H1 (cell line): ENCODE data around the gene NBEA. TPM values are rescaled to one million over a fixed set of nuclear protein-coding genes. Genes with fewer than 3 reads are reported as not detected.

ENCODE experiments used
- CTCF ChIA-PET: fragments of 300-600 bp; sonication (Branson Sonifier 250); formaldehyde crosslinking; loops from one replicate; lab custom pipeline; 2021; ENCODE audit not compliant: partially characterized antibody; lab: Charles Lee
- POLR2A ChIA-PET: fragments of 300-600 bp; sonication (Branson Sonifier 250); formaldehyde crosslinking; loops from one replicate; lab custom pipeline; 2021; ENCODE audit warnings: inconsistent platforms; ENCODE audit not compliant: partially characterized antibody; lab: Charles Lee
- DNase-seq, 2 experiments: peaks; one replicate each; pipeline versions ENCODE4 v3.0.0 to v3.0.0-alpha.2; 2010 to 2022; ENCODE audit warnings: low spot score in 2 of 2, low read depth in 1 of 2, mixed read lengths in 1 of 2
- FAIRE-seq: peaks from 2 replicates; lab custom pipeline; 2011; peaks lifted over from hg19 to GRCh38; lab: Jason Lieb, UNC
- H2AFZ ChIP-seq: 2 replicates; pipeline ENCODE4 v1.8.1; 2012; ENCODE audit warnings: low read length, inconsistent platforms
- H2AK5ac ChIP-seq: 2 replicates; pipeline ENCODE4 v1.6.1; 2013; ENCODE audit warnings: low read depth, low read length
- H2BK120ac ChIP-seq: replicated peaks from 2 replicates; pipeline ENCODE3; 2013; ENCODE audit warnings: low read depth, low read length, inconsistent platforms
- H2BK12ac ChIP-seq: 2 replicates; pipeline ENCODE4 v1.6.1; 2013; ENCODE audit warnings: low read depth, low read length
- H2BK15ac ChIP-seq: 2 replicates; pipeline ENCODE4 v1.6.1; 2013; ENCODE audit warnings: low read length
- H2BK20ac ChIP-seq: 2 replicates; pipeline ENCODE4 v1.6.1; 2013; ENCODE audit warnings: low read length
- H2BK5ac ChIP-seq: 2 replicates; pipeline ENCODE4 v1.6.1; 2013; ENCODE audit warnings: low read depth, low read length
- H3K14ac ChIP-seq: 2 replicates; pipeline ENCODE4 v1.6.1; 2013; ENCODE audit warnings: inconsistent platforms; ENCODE audit not compliant: insufficient read length
- H3K18ac ChIP-seq: 2 replicates; pipeline ENCODE4 v1.6.1; 2013; ENCODE audit warnings: low read length; ENCODE audit errors: extremely low read depth
- H3K23ac ChIP-seq: 2 replicates; pipeline ENCODE4 v1.6.1; 2013; ENCODE audit warnings: inconsistent platforms; ENCODE audit not compliant: insufficient read length
- H3K23me2 ChIP-seq: 2 replicates; pipeline ENCODE4 v1.6.1; 2013; ENCODE audit warnings: low read depth, low read length
- H3K27ac ChIP-seq: 2 replicates; pipeline ENCODE4 v1.6.1; 2011; ENCODE audit warnings: low read depth, low read length, inconsistent platforms
- H3K27me3 ChIP-seq, 4 experiments: replicated peaks in 1 of 4; 1 replicate in 1 of 4; 2 replicates in 3 of 4; pipeline versions ENCODE4 v1.6.1 to v1.8.1; 2011 to 2013; ENCODE audit warnings: low read length in 3 of 4, mild to moderate bottlenecking in 3 of 4, inconsistent platforms in 2 of 4, mixed read lengths in 2 of 4, moderate library complexity in 1 of 4; ENCODE audit not compliant: control insufficient read depth in 3 of 4, insufficient read depth in 3 of 4; ENCODE audit errors: extremely low read depth in 1 of 4
- H3K36me3 ChIP-seq, 4 experiments: 2 replicates each; pipeline versions ENCODE4 v1.6.1 to v1.8.1; 2011 to 2013; ENCODE audit warnings: mild to moderate bottlenecking in 4 of 4, low read length in 3 of 4, moderate library complexity in 2 of 4, control low read depth in 1 of 4, inconsistent platforms in 1 of 4; ENCODE audit not compliant: insufficient read depth in 4 of 4, control insufficient read depth in 2 of 4
- H3K4ac ChIP-seq: replicated peaks from 2 replicates; pipeline ENCODE3; 2013; ENCODE audit warnings: low read length, low read depth, mixed read lengths, inconsistent platforms; ENCODE audit not compliant: insufficient read length
- H3K4me1 ChIP-seq, 4 experiments: replicated peaks in 1 of 4; 1 replicate in 1 of 4; 2 replicates in 3 of 4; pipeline versions ENCODE4 v1.6.1 to v1.8.1; 2011 to 2013; ENCODE audit warnings: low read length in 3 of 4, inconsistent platforms in 2 of 4, mixed read lengths in 1 of 4; ENCODE audit not compliant: insufficient read depth in 4 of 4, control insufficient read depth in 3 of 4
- H3K4me2 ChIP-seq, 2 experiments: 2 replicates each; pipeline versions ENCODE4 v1.6.1 to v1.8.1; 2011 to 2013; ENCODE audit warnings: low read depth in 2 of 2, low read length in 2 of 2, control low read depth in 1 of 2, inconsistent platforms in 1 of 2, mild to moderate bottlenecking in 1 of 2; ENCODE audit not compliant: insufficient read depth in 1 of 2
- H3K4me3 ChIP-seq, 4 experiments: fragments of 200-600, 300-600 bp in 1 of 4; sonication (generic), shearing (Covaris generic), sonication (Bioruptor Twin) in 1 of 4; 2 replicates each; pipeline versions ENCODE4 v1.5.1 to v1.8.1; 2011 to 2016; ENCODE audit warnings: low read length in 4 of 4, low read depth in 3 of 4, control low read depth in 2 of 4, inconsistent platforms in 2 of 4, mild to moderate bottlenecking in 2 of 4, mixed read lengths in 1 of 4, moderate library complexity in 1 of 4; ENCODE audit not compliant: insufficient read depth in 2 of 4; ENCODE audit errors: extremely low read depth in 1 of 4
- H3K56ac ChIP-seq: replicated peaks from 2 replicates; pipeline ENCODE3; 2013; ENCODE audit warnings: low read depth, mild to moderate bottlenecking, mixed read lengths, low read length, inconsistent platforms; ENCODE audit not compliant: insufficient read length
- H3K79me1 ChIP-seq: 2 replicates; pipeline ENCODE4 v1.6.1; 2013; ENCODE audit warnings: low read depth, low read length, control low read depth
- H3K79me2 ChIP-seq, 2 experiments: 2 replicates each; pipeline versions ENCODE4 v1.6.1 to v1.8.1; 2012 to 2013; ENCODE audit warnings: low read length in 2 of 2, mild to moderate bottlenecking in 2 of 2, inconsistent platforms in 1 of 2; ENCODE audit not compliant: insufficient read depth in 2 of 2, control insufficient read depth in 1 of 2
- H3K9ac ChIP-seq, 4 experiments: replicated peaks in 1 of 4; 1 replicate in 1 of 4; 2 replicates in 3 of 4; pipeline versions ENCODE4 v1.6.1 to v1.8.1; 2011 to 2013; ENCODE audit warnings: low read depth in 3 of 4, low read length in 3 of 4, control low read depth in 2 of 4, mild to moderate bottlenecking in 2 of 4, moderate library complexity in 2 of 4, inconsistent platforms in 1 of 4; ENCODE audit errors: extremely low read depth in 1 of 4
- H3K9me3 ChIP-seq, 2 experiments: 2 replicates each; pipeline versions ENCODE4 v1.6.1 to v1.8.1; 2012 to 2013; ENCODE audit warnings: mild to moderate bottlenecking in 2 of 2, moderate library complexity in 2 of 2, control low read depth in 1 of 2, inconsistent platforms in 1 of 2, low read depth in 1 of 2, low read length in 1 of 2, mixed read lengths in 1 of 2; ENCODE audit not compliant: insufficient read depth in 2 of 2
- H4K20me1 ChIP-seq, 2 experiments: replicated peaks in 1 of 2; 2 replicates each; pipeline versions ENCODE3 to v1.8.1; 2011 to 2013; ENCODE audit warnings: inconsistent platforms in 2 of 2, low read length in 2 of 2, mild to moderate bottlenecking in 1 of 2; ENCODE audit not compliant: insufficient read depth in 2 of 2, control insufficient read depth in 1 of 2
- H4K5ac ChIP-seq: 2 replicates; pipeline ENCODE4 v1.6.1; 2013; ENCODE audit warnings: low read length, low read depth, mixed read lengths, inconsistent platforms; ENCODE audit not compliant: insufficient read length
- H4K8ac ChIP-seq: 2 replicates; pipeline ENCODE4 v1.8.0; 2013; ENCODE audit warnings: mild to moderate bottlenecking, moderate library complexity, low read length, inconsistent platforms; ENCODE audit not compliant: insufficient read depth; ENCODE audit errors: extremely low read depth
- H4K91ac ChIP-seq: replicated peaks from 2 replicates; pipeline ENCODE3; 2013; ENCODE audit warnings: low read length, mixed read lengths, inconsistent platforms; ENCODE audit not compliant: insufficient read length
- CBX5 ChIP-seq: fragments of 300-800, 300-1000 bp; sonication (generic); IDR thresholded peaks from 2 replicates; pipeline ENCODE4 v1.7.1; 2016; ENCODE audit warnings: antibody characterized with exemption, low read length, low read depth
- CTCF ChIP-seq, 3 experiments: IDR thresholded peaks; 1 replicate in 2 of 3; 2 replicates in 1 of 3; pipeline versions ENCODE4 v1.5.1 to v1.6.1; 2011; ENCODE audit warnings: low read length in 3 of 3, mild to moderate bottlenecking in 3 of 3, inconsistent platforms in 2 of 3, low read depth in 1 of 3, moderate library complexity in 1 of 3; ENCODE audit not compliant: insufficient read depth in 1 of 3; ENCODE audit errors: control extremely low read depth in 1 of 3
- EP300 ChIP-seq, 2 experiments: IDR thresholded peaks; 1 replicate in 1 of 2; 2 replicates in 1 of 2; pipeline ENCODE4 v1.6.1; 2011 to 2012; ENCODE audit warnings: low read depth in 2 of 2, low read length in 2 of 2, mild to moderate bottlenecking in 2 of 2, borderline replicate concordance in 1 of 2, inconsistent platforms in 1 of 2, moderate library complexity in 1 of 2
- HDAC2 ChIP-seq, 2 experiments: fragments of 300-600 bp in 1 of 2; sonication (generic) in 1 of 2; IDR thresholded peaks; 2 replicates each; pipeline ENCODE4 v1.6.1; 2011 to 2012; ENCODE audit warnings: low read depth in 2 of 2, low read length in 2 of 2, mild to moderate bottlenecking in 2 of 2, moderate library complexity in 2 of 2, borderline replicate concordance in 1 of 2, inconsistent platforms in 1 of 2
- MAX ChIP-seq: IDR thresholded peaks from 2 replicates; pipeline ENCODE4 v1.6.1; 2012; ENCODE audit warnings: inconsistent platforms
- NRF1 ChIP-seq: IDR thresholded peaks from 2 replicates; pipeline ENCODE4 v1.6.1; 2011; ENCODE audit warnings: mild to moderate bottlenecking, low read depth, low read length, improper control_type of control experiment
- SIN3A ChIP-seq, 2 experiments: IDR thresholded peaks in 1 of 2; conservative IDR thresholded peaks in 1 of 2; 2 replicates each; pipeline ENCODE4 v1.6.1; 2011 to 2012; ENCODE audit warnings: low read length in 2 of 2, improper control_type of control experiment in 1 of 2, low read depth in 1 of 2, mild to moderate bottlenecking in 1 of 2
- SP1 ChIP-seq: IDR thresholded peaks from 2 replicates; pipeline ENCODE4 v1.6.1; 2011; ENCODE audit warnings: low read depth, low read length
- SP4 ChIP-seq: IDR thresholded peaks from 2 replicates; pipeline ENCODE4 v1.6.1; 2012; ENCODE audit warnings: low read length, inconsistent platforms
- TAF1 ChIP-seq: IDR thresholded peaks from 2 replicates; pipeline ENCODE4 v1.6.1; 2011; ENCODE audit warnings: mild to moderate bottlenecking, low read depth, low read length
- TAF7 ChIP-seq: optimal IDR thresholded peaks from 2 replicates; pipeline ENCODE3; 2011; ENCODE audit warnings: low read depth, mild to moderate bottlenecking, inconsistent platforms, low read length, moderate library complexity, borderline replicate concordance
- WGBS, 2 experiments: shearing (Covaris generic) in 1 of 2; methylation state at CpG; one replicate each; pipeline versions ENCODE4 v1.1.6 to v1.1.7; 2013 to 2015; ENCODE audit warnings: low lambda C conversion rate in 2 of 2, mixed read lengths in 2 of 2, inconsistent platforms in 1 of 2, low coverage in 1 of 2, missing lambda C conversion rate in 1 of 2; ENCODE audit not compliant: insufficient replicate concordance in 2 of 2, insufficient coverage in 1 of 2, insufficient read length in 1 of 2; ENCODE audit errors: extremely low coverage in 1 of 2, missing lambda C conversion rate in 1 of 2; 5-methylcytosine and 5-hydroxymethylcytosine counted together
- polyA plus RNA-seq, 7 experiments: library from polyadenylated mRNA; depleted of rRNA in 3 of 7; stranded (reverse) in 5 of 7; unstranded in 2 of 7; fragments of >200 nt in 5 of 7; fragments of 200-250 nt in 2 of 7; gene quantifications; 1 replicate in 5 of 7; 2 replicates in 1 of 7; 4 replicates in 1 of 7; pipeline versions ENCODE4 v1.2.1 to v1.2.3, GENCODE V29; 2011 to 2013; ENCODE audit warnings: missing spikeins in 2 of 7, mixed read lengths in 2 of 7
- total RNA-seq: library from RNA; stranded (reverse); fragmentation: NEBNext Ultra II Directional; extraction: Animal tissue kit (Norgen Biotek cat#: 25700); gene quantifications from 2 replicates; pipeline ENCODE4 v1.2.1, GENCODE V29; 2021

NBEA gene
- total and polyA plus RNA-seq, 2 of the 8 experiments (the other 6 are each of a cell fraction or from before 2014, with no cell fraction given) = 14.2 to 21.5 TPM

- no peaks in the 10 kb centered on the region for H4K20me1 ChIP-seq
- H3K4ac ChIP-seq = no peak overlapping the region
- no peak overlapping the region for H2AFZ ChIP-seq
- H2BK12ac ChIP-seq = no peak overlapping the region
- WGBS, 2 experiments = 92% methylated on average over 3 of the region's 3 CpGs; no CpG with 5 or more reads in 1 of the 2 experiments
- no peak overlapping the region for H2AK5ac ChIP-seq
- H2BK120ac ChIP-seq = no peak overlapping the region
- H3K14ac ChIP-seq = no peak overlapping the region
- FAIRE-seq = no peak
- no peak overlapping the region for H3K9ac ChIP-seq
- H4K8ac ChIP-seq = no peak overlapping the region
- no peak overlapping the region for H4K91ac ChIP-seq
- H3K23ac ChIP-seq = no peak overlapping the region
- no peaks in the 10 kb centered on the region for H3K9me3 ChIP-seq
- H3K79me2 ChIP-seq = no peaks in the 10 kb centered on the region
- H3K4me1 ChIP-seq = peaks cover 0 to 6% (median 1%) of the 10 kb centered on the region in 4 experiments; a peak in 4 of 7 replicates
- H3K4me2 ChIP-seq = no peak overlapping the region
- no peak overlapping the region for H3K27ac ChIP-seq
- POLR2A ChIA-PET = no interaction called here
- H3K56ac ChIP-seq = no peak overlapping the region
- no peak for DNase-seq
- no peaks in the 10 kb centered on the region; a peak in 1 of 7 replicates for H3K27me3 ChIP-seq
- H3K23me2 ChIP-seq = no peaks in the 10 kb centered on the region
- H3K36me3 ChIP-seq = no peaks in the 10 kb centered on the region
- no peak overlapping the region for H3K18ac ChIP-seq
- H3K79me1 ChIP-seq = no peaks in the 10 kb centered on the region
- no peak overlapping the region for H4K5ac ChIP-seq
- no peak overlapping the region for H2BK20ac ChIP-seq
- no peak overlapping the region for H3K4me3 ChIP-seq
- no peak overlapping the region for H2BK15ac ChIP-seq
- no peak overlapping the region for H2BK5ac ChIP-seq
- CTCF ChIA-PET = interaction anchor here (0.6 to 1.0 kb wide), 2 partner anchors 45 to 689 kb away, joined by 3 read pairs; no protein-coding TSS in a partner anchor
- TF ChIP-seq MAX (no peak), TAF1 (no peak), SP4 (no peak), EP300 (IDR thresholded peaks at IDR 0.05; ENCODE audit: borderline replicate concordance in 1 of 2, low read depth in 2 of 2, low read length in 2 of 2) (no peak), CBX5 (no peak), CTCF (IDR thresholded peaks at IDR 0.05; ENCODE audit: control extremely low read depth in 1 of 3, insufficient read depth in 1 of 3, low read depth in 1 of 3, low read length in 3 of 3) (no peak), SIN3A (conservative IDR thresholded peaks at IDR 0.05 in 1 of 2, IDR thresholded peaks at IDR 0.05 in 1 of 2; ENCODE audit: low read depth in 1 of 2, low read length in 2 of 2) (no peak), HDAC2 (IDR thresholded peaks at IDR 0.05; ENCODE audit: borderline replicate concordance in 1 of 2, low read depth in 2 of 2, low read length in 2 of 2) (no peak), NRF1 (no peak), SP1 (no peak), TAF7 (no peak)
Observed at GRCh38 chr13:34894756-34895155, 47.3 kb upstream of the NBEA start.
